Measurements from ENCODE around the gene ST3GAL4.
"Not testable (repeated sequence)": the region's sequence is repeated elsewhere in the genome, so short reads cannot be mapped to it uniquely, and the experiment has no call there.

Gene ST3GAL4

GRCh38 chr11:126366064-126366822, 10.8 kb downstream of the ST3GAL4 start:
- no peak for DNase-seq

- DNase-seq = not testable (repeated sequence)
Measured at GRCh38 chr11:126366823-126367654, 11.6 kb downstream of the ST3GAL4 start.

- not testable (repeated sequence) for DNase-seq
Measured at GRCh38 chr11:126367806-126368205, 12.3 kb downstream of the ST3GAL4 start.

- not testable (repeated sequence) for DNase-seq
Measured at GRCh38 chr11:126368336-126369119, 13.0 kb downstream of the ST3GAL4 start.

- no peak for DNase-seq
Measured at GRCh38 chr11:126370016-126370415, 14.5 kb downstream of the ST3GAL4 start.

GRCh38 chr11:126371595-126371994, 16.1 kb downstream of the ST3GAL4 start:
- DNase-seq = no peak

DNA sequence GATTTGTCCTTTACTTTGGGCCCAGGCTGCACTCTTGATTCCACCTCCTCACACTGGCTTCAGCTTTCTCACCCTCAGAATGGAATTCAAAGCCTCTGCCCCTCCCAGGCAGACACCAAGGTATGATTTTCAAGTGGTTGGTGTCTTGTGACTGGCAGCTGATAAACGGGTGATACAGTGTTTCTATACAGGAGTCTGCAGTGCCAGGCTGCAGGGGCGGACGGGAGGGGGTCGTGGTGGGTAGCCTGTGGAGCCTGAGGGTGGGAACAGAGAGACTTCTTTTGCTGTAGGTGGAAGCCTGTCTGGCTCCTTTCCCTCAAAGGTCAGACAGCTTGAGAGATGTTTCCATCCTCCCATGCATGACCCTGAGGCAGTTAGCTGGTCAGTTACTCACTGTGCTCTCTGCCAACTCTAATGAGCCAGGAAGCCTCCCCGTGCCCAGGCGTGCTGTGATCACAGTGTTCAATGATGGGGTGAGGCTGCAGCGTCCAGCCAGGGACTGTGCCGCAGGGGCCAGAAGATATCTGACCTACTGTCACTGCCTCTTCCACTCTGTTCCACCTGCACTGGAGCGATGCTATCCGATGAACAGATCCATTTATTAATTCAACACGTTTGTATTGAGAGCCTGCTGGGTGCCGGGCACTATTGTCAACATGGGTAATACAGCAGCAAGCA, 18.0 kb downstream of the ST3GAL4 start:
- not testable (repeated sequence) for DNase-seq

DNA sequence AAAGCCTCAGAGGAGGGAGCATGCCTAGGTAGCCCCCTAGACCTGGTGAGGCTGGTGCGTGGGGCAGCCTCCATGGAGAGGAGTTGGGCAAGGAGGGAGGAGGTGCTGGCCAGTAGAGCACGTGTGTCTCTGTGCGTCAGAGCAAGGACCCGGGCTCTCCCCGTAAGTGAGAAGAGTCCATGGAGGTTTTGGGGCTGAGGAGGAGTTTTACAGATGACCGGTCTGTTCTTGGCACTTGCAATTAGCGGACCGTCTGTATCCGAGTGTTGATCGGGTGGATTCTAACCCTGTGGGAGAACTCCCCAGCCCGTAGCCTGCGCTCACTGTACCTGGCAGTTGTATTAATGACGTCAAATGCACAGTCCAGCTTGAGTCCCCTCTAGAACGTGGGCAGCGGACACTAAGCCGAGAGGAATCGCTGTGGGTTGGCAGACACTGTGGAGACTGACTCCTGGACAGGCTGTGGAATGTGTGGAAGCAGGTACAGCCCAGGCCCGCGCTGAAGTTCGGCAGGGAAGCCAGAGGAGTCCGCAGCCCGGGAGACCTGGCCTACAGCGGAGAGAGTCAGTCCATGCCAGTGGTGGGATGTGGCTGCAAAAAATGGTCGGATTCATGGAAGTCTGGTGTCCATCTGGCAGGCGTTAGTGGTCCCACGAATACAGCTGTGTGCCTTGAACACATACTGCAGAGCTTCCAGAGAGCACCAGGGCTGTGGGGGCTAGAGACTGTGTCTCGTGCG, 19.2 kb downstream of the ST3GAL4 start:
- DNase-seq = not testable (repeated sequence)

DNA sequence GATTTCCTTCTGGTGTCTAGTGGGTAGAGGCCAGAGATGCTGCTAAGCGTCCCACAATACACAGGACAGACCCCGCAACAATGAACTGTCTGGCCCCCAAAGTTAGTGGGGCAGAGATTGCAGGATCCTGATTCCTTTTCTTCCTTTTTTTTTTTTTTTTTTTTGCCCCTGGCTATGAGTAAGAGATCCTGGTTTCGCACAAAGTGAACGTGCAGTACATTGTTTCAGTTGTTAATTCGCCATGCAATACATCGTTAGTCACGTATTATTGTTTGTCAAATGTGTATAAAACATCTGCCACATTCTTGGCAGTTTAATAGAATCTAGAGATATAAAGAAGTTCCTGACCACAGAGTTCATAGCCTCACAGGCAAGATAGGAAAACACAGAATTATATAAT, 20.2 kb downstream of the ST3GAL4 start:
- DNase-seq = no peak

DNA sequence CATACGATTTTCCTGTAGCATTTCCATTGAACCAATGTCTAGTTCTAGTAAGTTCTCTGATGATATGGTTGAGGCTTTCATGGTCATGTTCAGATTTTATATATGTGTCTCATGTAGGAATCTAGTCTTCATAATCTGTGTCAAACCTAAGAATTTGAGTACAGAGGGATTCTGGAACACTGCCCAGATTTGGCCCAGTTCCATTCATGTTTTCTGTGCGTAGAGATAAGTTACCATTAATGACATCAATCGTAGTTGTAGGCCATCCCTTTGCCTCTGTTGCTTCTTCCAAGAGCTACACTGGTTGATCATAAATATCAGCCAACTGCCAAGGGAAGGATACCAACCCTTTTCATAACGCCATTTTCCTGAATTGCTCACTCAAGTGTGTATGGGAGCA, 23.3 kb downstream of the ST3GAL4 start:
- DNase-seq = no peak

DNA sequence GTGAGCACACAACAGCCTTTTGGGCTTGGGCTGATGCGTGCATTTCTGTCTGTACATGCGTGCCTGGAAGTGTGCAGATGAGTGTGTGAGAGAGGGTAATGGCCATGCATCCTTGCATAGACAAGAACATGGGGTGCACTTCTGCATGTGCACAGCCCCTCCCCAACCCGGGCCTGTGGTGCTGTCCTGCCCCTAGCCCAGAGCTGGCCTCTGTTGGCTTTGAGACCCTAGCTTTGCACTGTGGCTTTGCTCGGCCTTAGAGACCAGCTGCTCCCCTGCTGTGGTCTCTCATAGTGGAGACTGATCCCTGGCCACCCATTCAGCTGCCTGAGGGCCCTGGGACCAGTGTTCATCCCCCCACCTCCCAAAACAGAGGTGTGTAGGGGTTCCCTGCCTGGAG, 25.4 kb downstream of the ST3GAL4 start:
- DNase-seq = no peak

DNA sequence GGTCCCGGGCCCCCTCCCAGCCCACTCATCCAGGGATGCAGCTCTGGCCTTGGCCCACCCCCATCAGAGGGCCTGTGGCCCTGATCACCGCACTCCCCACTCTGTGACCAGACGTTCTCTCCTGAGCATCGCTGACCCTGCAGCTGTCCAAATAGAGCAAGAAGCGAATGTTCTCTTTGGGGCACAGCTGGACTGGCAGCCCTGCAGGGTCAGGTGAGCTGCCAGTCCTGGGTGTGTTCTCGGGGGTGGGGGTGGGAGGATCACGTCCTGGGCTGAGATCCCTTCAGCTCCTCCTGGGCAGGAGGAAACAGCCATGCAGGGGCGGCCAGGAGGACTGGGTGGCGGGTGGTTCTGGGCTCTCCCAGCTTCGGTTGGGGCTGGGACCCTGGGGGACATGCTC, 26.5 kb downstream of the ST3GAL4 start:
- DNase-seq = not testable (repeated sequence)

DNA sequence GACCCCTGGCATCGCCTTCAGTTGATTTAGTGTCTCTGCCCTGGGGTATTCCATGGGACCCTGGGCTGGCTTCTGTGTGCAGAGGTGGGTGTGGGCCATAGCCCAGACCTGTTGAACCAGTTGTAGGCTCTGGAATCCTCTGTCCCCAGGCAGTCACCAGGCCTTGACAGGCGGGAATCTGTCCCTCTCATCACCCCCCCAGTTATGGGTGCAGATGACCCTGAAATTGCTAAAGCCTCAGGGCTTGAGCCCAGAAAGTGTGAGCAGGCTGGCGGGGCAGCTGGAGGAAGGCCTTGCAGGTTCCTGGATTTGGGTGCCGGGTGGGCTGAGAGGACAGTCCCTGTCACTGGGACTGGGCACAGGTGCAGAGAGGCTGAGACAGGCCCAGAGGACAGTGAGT, 27.2 kb downstream of the ST3GAL4 start:
- not testable (repeated sequence) for DNase-seq

DNA sequence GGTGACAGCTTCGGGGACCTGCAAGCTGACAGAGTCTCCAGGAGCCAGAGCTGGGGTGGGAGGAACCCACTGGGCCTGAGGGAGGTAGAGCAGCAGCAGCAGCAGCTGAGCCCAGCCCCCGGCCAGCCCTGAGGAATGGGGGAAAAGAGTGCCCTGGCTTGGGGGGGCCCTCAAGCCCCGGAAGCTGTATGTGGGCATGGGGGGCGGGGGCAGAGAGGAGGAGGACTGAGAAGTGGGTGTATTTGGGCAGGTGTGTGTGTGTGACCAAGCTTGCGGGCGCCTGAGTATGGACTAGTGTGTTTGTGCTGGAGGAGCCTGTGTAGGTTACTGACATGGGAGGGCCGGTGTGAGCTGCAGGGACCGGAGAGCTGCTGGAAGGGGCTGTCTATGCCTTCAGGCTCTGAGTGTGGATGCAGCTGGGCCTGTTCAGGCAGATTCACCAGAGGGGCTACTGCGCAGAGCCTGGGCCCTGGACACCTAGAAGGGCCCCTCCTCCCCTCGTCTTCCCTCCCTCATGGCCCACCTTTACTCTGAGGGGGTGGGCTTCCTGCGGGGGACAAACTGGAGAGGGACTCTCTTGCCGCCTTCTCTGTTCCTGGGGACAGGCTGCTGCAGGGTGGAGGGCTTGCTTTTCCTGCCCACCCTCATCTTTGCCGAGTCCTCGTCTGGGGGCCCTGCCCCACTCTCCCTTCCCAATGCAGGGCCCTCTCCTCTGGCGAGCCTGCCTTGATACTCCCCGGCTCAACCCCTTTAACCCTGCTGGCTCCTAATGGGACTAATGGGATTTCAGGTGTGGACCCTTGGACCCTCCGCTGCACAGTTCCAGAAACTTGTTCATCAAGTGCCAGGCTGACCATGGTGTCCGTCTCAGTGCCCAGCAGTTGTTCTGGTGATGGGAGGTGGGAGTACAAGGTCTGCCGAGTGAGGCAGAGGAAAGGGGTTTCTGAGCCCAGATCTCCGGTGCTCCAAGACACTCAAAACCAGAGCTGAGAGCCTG, 28.2 kb downstream of the ST3GAL4 start:
- DNase-seq = no peak

GRCh38 chr11:126384449-126385070, 29.1 kb downstream of the ST3GAL4 start:
- no peak for DNase-seq

DNA sequence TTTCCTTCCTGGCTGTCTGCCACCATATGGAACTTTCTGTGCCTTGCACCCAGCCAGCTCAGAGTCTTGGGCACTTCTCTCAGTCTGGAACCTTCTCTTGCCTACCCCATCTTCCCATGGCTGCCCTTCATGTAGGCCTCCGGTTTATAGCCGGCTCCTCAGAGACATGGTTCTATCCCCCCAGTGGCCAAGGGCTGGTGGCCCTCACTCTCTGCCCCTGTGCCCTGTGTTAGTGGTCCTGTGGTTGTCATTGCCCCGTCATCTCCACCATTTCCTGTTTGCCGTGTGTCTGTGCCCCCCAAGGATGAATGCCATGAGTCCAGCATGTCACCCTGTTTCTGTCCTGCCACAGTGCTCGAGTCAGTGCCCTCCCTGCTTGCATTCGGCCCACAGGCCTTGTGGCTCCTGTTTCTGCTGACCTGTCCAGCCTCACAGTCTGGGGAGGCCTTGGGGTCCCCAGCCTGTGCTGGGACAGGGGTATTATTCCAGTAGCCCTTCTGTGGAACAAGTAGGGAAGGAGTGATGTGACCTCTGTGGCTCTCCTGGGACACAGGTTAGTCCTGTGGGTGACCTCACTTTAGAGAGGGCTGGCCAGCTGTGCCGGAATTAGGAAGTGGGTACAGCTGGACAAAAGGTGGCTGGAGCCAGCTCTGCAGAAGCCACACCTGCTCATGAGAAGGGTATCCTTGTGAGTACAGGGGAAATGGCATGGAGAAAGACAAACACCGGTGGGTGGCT, 30.7 kb downstream of the ST3GAL4 start:
- DNase-seq = no peak

GRCh38 chr11:126386729-126387071, 31.2 kb downstream of the ST3GAL4 start:
- not testable (repeated sequence) for DNase-seq

GRCh38 chr11:126387857-126388256, 32.4 kb downstream of the ST3GAL4 start:
- no peak for DNase-seq

- no peak for DNase-seq
Measured at GRCh38 chr11:126390272-126390867, 34.9 kb downstream of the ST3GAL4 start.

Data from NCI-H1930 (cell line).